ENCODE data around the gene GRID2. TPM values are rescaled to one million over a fixed set of nuclear protein-coding genes. Genes with fewer than 3 reads are reported as not detected.

The GRID2 gene
- total and polyA plus RNA-seq, 9 of the 15 experiments (the other 6 are each of a cell fraction or from before 2014, with no cell fraction given) = 0.04 TPM; not detected in 7

DNA sequence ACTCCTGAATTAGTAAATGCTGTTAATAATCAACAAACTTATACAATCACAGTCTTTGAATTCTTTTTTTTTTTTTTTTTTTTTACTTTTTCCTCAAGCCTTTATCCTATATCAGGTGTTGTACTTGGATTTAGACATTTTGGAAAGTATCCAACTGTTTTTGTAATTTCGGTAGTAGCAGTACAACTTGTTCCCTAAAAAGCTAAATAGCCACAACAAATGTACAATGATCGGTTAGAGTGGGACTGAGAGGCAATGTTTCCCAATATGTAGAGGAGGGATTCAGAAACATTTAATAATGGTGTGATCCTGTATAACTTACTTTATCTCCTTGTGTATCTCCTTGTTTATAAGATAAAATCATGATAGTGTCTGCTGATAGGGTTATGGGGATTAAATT lies 343.1 kb downstream of the GRID2 start:
- no peak overlapping the region for H3K9ac ChIP-seq (ENCODE audit: insufficient read depth in 1 of 2, low read depth in 2 of 2, low read length in 2 of 2)
- no peak overlapping the region for H3K4me2 ChIP-seq (ENCODE audit: insufficient read depth, low read length)
- no TSS peak for BruUV-seq (replicated peaks)
- H4K20me1 ChIP-seq (replicated peaks; ENCODE audit: control insufficient read depth, insufficient read depth, low read length) = no peaks in the 10 kb centered on the region
- intact Hi-C loops (cut with micrococcal nuclease) = no loop called here
- no peak overlapping the region for H3K4me3 ChIP-seq
- no peaks in the 10 kb centered on the region for H3K9me1 ChIP-seq (ENCODE audit: control insufficient read depth, insufficient read depth, low read length)
- in situ Hi-C loops (cut with MboI) = no loop called here
- no peak overlapping the region for H2AFZ ChIP-seq (ENCODE audit: low read depth, low read length)
- CTCF ChIA-PET (ENCODE audit: low intra/inter-chr PET ratio) = interaction anchor here (0.7 kb wide), 1 partner anchor 81 kb away, joined by 3 read pairs; no protein-coding TSS in a partner anchor
- H3K36me3 ChIP-seq (ENCODE audit: control insufficient read depth, insufficient read depth, low read length) = no peaks in the 10 kb centered on the region
- TF ChIP-seq HOXB6 (CRISPR knock-in tag; IDR thresholded peaks at IDR 0.05; ENCODE audit: borderline replicate concordance) (no peak), SMARCE1 (IDR thresholded peaks at IDR 0.05) (no peak), ZNF584 (CRISPR knock-in tag; IDR thresholded peaks at IDR 0.05; ENCODE audit: low read depth) (no peak), SRSF9 (IDR thresholded peaks at IDR 0.05; ENCODE audit: borderline replicate concordance, low read depth, low read length) (no peak), HMGN3 (IDR thresholded peaks at IDR 0.05; ENCODE audit: borderline replicate concordance, extremely low read depth, insufficient read length, low read depth, low read length) (no peak), ZNF57 (CRISPR knock-in tag; IDR thresholded peaks at IDR 0.05) (no peak), CXXC5 (CRISPR knock-in tag; IDR thresholded peaks at IDR 0.05) (no peak), PHB2 (IDR thresholded peaks at IDR 0.05; ENCODE audit: low read depth) (no peak), KAT8 (IDR thresholded peaks at IDR 0.05; ENCODE audit: low read depth) (no peak), ZNF436 (CRISPR knock-in tag; IDR thresholded peaks at IDR 0.05) (no peak), SMARCB1 (IDR thresholded peaks at IDR 0.05; ENCODE audit: insufficient read length, low read depth) (no peak), NCOA6 (IDR thresholded peaks at IDR 0.05) (no peak), ELF2 (CRISPR knock-in tag; IDR thresholded peaks at IDR 0.05) (no peak), ZC3H8 (IDR thresholded peaks at IDR 0.05) (no peak), ZNF133 (CRISPR knock-in tag; IDR thresholded peaks at IDR 0.05) (no peak), GMEB1 (CRISPR knock-in tag; IDR thresholded peaks at IDR 0.05) (no peak), EP400 (IDR thresholded peaks at IDR 0.05) (no peak), GABPB1 (CRISPR knock-in tag; IDR thresholded peaks at IDR 0.05) (no peak)
- TF ChIP-seq, protein P1, sequence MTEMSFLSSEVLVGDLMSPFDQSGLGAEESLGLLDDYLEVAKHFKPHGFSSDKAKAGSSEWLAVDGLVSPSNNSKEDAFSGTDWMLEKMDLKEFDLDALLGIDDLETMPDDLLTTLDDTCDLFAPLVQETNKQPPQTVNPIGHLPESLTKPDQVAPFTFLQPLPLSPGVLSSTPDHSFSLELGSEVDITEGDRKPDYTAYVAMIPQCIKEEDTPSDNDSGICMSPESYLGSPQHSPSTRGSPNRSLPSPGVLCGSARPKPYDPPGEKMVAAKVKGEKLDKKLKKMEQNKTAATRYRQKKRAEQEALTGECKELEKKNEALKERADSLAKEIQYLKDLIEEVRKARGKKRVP (CRISPR knock-in tag; IDR thresholded peaks at IDR 0.05) = no peak
- TF ChIP-seq, protein P2, sequence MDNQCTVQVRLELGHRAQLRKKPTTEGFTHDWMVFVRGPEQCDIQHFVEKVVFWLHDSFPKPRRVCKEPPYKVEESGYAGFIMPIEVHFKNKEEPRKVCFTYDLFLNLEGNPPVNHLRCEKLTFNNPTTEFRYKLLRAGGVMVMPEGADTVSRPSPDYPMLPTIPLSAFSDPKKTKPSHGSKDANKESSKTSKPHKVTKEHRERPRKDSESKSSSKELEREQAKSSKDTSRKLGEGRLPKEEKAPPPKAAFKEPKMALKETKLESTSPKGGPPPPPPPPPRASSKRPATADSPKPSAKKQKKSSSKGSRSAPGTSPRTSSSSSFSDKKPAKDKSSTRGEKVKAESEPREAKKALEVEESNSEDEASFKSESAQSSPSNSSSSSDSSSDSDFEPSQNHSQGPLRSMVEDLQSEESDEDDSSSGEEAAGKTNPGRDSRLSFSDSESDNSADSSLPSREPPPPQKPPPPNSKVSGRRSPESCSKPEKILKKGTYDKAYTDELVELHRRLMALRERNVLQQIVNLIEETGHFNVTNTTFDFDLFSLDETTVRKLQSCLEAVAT (IDR thresholded peaks at IDR 0.05) = no peak
- WGBS (ENCODE audit: insufficient coverage, low coverage, missing lambda C conversion rate) = 2% methylated on average over 2 of the region's 2 CpGs
- no peaks in the 10 kb centered on the region for H3K27me3 ChIP-seq (ENCODE audit: control insufficient read depth in 2 of 2, insufficient read depth in 2 of 2, low read length in 2 of 2)
- H3K27ac ChIP-seq (ENCODE audit: extremely low read depth, low read depth, low read length) = no peak overlapping the region
- H3K9me3 ChIP-seq (replicated peaks; ENCODE audit: control insufficient read depth, insufficient read depth, low read depth, low read length) = no peaks in the 10 kb centered on the region
- FAIRE-seq (peak; percentile 56), DNase-seq (ENCODE audit: extremely low read depth in 1 of 4, low spot score in 3 of 4) (no peak), ATAC-seq (no peak)
- POLR2A ChIA-PET = no interaction called here
- no peaks in the 10 kb centered on the region for H3K79me2 ChIP-seq (ENCODE audit: control insufficient read depth, insufficient read depth, low read length)
- no peaks in the 10 kb centered on the region for H3K4me1 ChIP-seq (replicated peaks in 1 of 2; ENCODE audit: control insufficient read depth in 2 of 2, insufficient read depth in 2 of 2, low read length in 2 of 2)
